NCI-H69 (cell line): Measurements from ENCODE around the gene RET.

Source experiments
- DNase-seq: peaks from one replicate; lab custom pipeline; 2025; lab: John Stamatoyannopoulos, UW

The RET gene

GRCh38 chr10:43062402-43063160 is 14.3 kb upstream of the RET start:
- no peak for DNase-seq

GRCh38 chr10:43064331-43065075 is 12.4 kb upstream of the RET start:
- no peak for DNase-seq

GRCh38 chr10:43065234-43065633 is 11.6 kb upstream of the RET start:
- DNase-seq, result no peak

- DNase-seq, result no peak
Measured at GRCh38 chr10:43065761-43066160, 11.1 kb upstream of the RET start.

- no peak for DNase-seq
Measured at GRCh38 chr10:43066481-43066880, 10.4 kb upstream of the RET start.

GRCh38 chr10:43067391-43068135 is 9.3 kb upstream of the RET start:
- DNase-seq, result no peak

- DNase-seq, result no peak
Measured at GRCh38 chr10:43068136-43068395, 8.8 kb upstream of the RET start.

- DNase-seq, result no peak
Measured at GRCh38 chr10:43068471-43069210, 8.2 kb upstream of the RET start.

- DNase-seq, result no peak
Measured at GRCh38 chr10:43069211-43069515, 7.7 kb upstream of the RET start.

- DNase-seq, result no peak
Measured at GRCh38 chr10:43069579-43069978, 7.3 kb upstream of the RET start.

GRCh38 chr10:43070121-43071085 is 6.5 kb upstream of the RET start:
- DNase-seq, result no peak

GRCh38 chr10:43071865-43072650 is 4.8 kb upstream of the RET start:
- no peak for DNase-seq

- no peak for DNase-seq
Measured at GRCh38 chr10:43073191-43073590, 3.7 kb upstream of the RET start.

GRCh38 chr10:43073721-43074120 is 3.1 kb upstream of the RET start:
- DNase-seq, result no peak

- no peak for DNase-seq
Measured at GRCh38 chr10:43074409-43074808, 2.5 kb upstream of the RET start.

GRCh38 chr10:43074827-43075611 is 1.9 kb upstream of the RET start:
- DNase-seq, result no peak

- DNase-seq, result peak; percentile 4
Measured at GRCh38 chr10:43075612-43076003, 1.3 kb upstream of the RET start.

- DNase-seq, result peak; percentile 11
Measured at GRCh38 chr10:43076311-43076875, 476 bp upstream of the RET start.

- no peak for DNase-seq
Measured at GRCh38 chr10:43077421-43078171, 727 bp downstream of the RET start.
